ENCODE results near the gene HSD3B7.

HSD3B7 gene

GRCh38 chr16:30948667-30949649 lies 36.0 kb upstream of the HSD3B7 start, which contains the start of gene ORAI3:
ORAI3 (plus strand) TSS chr16:30949068; CDS start chr16:30949290, 222 bp downstream.
- H3K36me3 ChIP-seq (ENCODE audit: insufficient read depth, low read length): peaks cover 7% of the 10 kb centered on the region; the same call in 1 of the 2 replicates
- peaks cover 16% of the 10 kb centered on the region for H3K79me2 ChIP-seq (ENCODE audit: control insufficient read depth, insufficient read depth, low read length, unreplicated experiment)
- H3K27ac ChIP-seq (ENCODE audit: low read depth, low read length): peak within 1 kb of the TSS; percentile 71
- no peaks in the 10 kb centered on the region for H3K27me3 ChIP-seq (ENCODE audit: insufficient read depth, low read length)
- H3K4me1 ChIP-seq (ENCODE audit: control insufficient read depth, insufficient read depth, low read length, unreplicated experiment): peaks cover 22% of the 10 kb centered on the region
- peak within 1 kb of the TSS; percentile 64 for H2AFZ ChIP-seq (ENCODE audit: low read length, unreplicated experiment)
- H3K4me3 ChIP-seq (ENCODE audit: low read depth, low read length): peak within 1 kb of the TSS; percentile 93

DNA sequence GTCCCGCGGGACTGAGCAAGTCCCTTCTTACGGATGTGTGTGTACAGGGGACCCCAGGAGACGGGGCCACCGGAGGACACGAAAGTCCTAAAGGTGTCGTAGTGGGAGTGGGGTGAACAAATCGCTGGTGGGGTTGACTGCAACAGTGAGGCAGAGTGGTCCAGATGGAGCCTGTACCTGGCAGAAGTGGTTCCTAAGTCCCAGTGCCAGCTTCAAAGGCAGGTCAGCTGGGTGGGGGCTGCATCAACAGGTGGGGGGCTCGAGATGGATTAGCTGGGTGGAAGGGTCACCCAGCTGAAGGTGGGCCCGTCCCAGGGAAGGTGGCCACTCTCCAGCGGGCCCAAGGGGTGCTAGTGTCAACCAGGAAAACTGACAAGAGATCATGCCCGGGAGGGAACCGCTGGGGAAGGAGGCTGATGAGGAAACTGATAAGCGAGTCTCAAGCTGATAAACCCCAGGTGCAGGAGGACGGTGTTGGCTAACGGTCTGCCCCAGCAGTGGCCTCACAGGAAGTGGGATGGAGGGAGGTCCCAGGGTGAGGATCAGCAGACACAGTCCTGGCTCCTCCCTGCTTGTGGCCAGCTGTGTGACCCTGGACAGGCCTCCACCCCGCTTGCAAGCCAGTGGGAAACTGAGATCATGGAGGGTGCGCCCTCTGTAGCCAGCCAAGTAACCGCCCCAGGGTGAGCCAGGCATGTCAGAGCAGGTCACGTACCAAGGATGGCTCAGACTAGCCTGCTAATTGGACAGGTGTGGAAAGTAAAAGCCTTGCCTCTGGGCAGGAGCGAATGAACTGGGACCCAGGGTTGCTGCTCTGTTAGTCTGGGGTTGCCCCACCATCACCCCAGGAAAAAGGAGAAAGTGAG lies 35.1 kb upstream of the HSD3B7 start:
- Histone ChIP-seq H3K79me2 (ENCODE audit: control insufficient read depth, insufficient read depth, low read length, unreplicated experiment) (peaks cover 16% of the 10 kb centered on the region), H3K4me1 (ENCODE audit: control insufficient read depth, insufficient read depth, low read length, unreplicated experiment) (peaks cover 24% of the 10 kb centered on the region), H3K36me3 (ENCODE audit: insufficient read depth, low read length) (no peaks in the 10 kb centered on the region), H3K4me3 (ENCODE audit: low read depth, low read length) (peak overlapping the region; percentile 93), H3K27me3 (ENCODE audit: insufficient read depth, low read length) (no peaks in the 10 kb centered on the region), H2AFZ (ENCODE audit: low read length, unreplicated experiment) (no peak overlapping the region), H3K27ac (ENCODE audit: low read depth, low read length) (peak overlapping the region; percentile 69)

DNA sequence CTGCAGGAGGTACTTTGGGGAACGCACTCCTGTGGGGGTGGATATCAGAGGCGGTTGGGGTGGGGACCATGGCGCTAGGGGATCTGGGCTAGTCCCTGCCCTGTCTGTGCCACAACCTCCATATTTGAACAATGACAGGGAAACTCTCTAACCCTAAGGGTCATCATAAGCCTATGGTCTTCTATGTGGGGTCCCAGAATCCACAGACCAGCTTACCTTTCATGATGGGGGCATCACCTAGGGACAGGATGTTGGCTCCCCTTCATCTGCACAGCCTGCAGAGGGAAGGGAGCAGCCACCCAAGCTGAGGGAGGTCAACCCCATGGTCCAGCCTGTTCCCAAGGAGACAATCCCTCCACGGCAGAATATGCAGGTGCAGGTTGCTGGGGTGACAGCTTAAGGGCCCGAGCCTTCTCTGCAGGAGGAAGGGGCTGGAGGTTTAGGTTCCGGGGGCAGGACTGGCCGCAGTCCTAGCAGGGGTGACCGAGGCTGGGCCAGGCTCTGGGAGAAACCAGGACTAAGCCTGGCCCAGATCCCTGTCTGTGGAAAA lies 34.4 kb upstream of the HSD3B7 start:
- Histone ChIP-seq H3K27me3 (ENCODE audit: insufficient read depth, low read length) (no peaks in the 10 kb centered on the region), H3K36me3 (ENCODE audit: insufficient read depth, low read length) (no peaks in the 10 kb centered on the region), H3K4me3 (ENCODE audit: low read depth, low read length) (peak overlapping the region; percentile 93), H3K27ac (ENCODE audit: low read depth, low read length) (no peak overlapping the region), H3K4me1 (ENCODE audit: control insufficient read depth, insufficient read depth, low read length, unreplicated experiment) (peaks cover 24% of the 10 kb centered on the region), H2AFZ (ENCODE audit: low read length, unreplicated experiment) (no peak overlapping the region), H3K79me2 (ENCODE audit: control insufficient read depth, insufficient read depth, low read length, unreplicated experiment) (peaks cover 16% of the 10 kb centered on the region)

DNA sequence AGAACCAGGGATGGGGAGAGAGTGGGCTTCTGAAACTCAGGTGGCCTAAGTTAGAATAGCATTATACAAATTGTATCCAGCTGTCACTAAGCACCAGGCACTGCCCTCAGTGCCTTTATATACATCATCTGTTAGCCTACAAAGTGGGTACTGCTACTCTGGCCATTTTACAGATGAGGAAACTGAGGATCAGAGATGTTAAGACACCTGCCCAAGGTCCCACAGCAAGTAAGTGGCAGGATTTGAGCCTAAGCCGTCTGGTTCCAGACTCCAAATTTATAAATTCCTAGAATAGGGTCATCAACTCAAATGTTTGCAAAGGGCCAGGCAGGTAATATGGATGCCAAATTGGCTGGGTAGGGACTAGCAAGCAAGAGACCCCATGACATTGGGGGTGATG lies 33.8 kb upstream of the HSD3B7 start:
- no peaks in the 10 kb centered on the region for H3K36me3 ChIP-seq (ENCODE audit: insufficient read depth, low read length)
- H3K4me3 ChIP-seq (ENCODE audit: low read depth, low read length): no peak overlapping the region
- peaks cover 24% of the 10 kb centered on the region for H3K4me1 ChIP-seq (ENCODE audit: control insufficient read depth, insufficient read depth, low read length, unreplicated experiment)
- H3K27ac ChIP-seq (ENCODE audit: low read depth, low read length): no peak overlapping the region
- H2AFZ ChIP-seq (ENCODE audit: low read length, unreplicated experiment): no peak overlapping the region
- H3K27me3 ChIP-seq (ENCODE audit: insufficient read depth, low read length): no peaks in the 10 kb centered on the region
- H3K79me2 ChIP-seq (ENCODE audit: control insufficient read depth, insufficient read depth, low read length, unreplicated experiment): peaks cover 16% of the 10 kb centered on the region

DNA sequence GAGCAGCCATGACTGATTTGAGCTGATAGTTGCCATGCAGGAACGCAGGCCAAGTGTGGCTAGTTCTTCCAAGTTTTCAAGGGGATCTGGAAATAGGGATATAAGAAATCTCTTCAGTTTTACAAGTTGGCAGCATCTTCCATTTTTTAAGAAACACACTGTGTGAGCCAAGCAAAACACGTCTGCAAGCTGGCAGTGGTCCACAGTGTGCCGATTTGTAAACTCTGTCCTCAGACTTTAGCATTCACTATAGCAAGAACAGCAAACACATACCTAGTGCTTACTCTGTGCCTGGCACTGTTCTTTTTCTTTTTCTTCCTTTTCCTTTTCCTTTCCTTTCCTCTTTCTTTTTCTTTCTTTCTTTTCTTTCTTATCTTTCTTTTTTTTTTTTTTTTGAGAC lies 33.3 kb upstream of the HSD3B7 start:
- Histone ChIP-seq H3K4me1 (ENCODE audit: control insufficient read depth, insufficient read depth, low read length, unreplicated experiment) (peaks cover 24% of the 10 kb centered on the region), H3K27me3 (ENCODE audit: insufficient read depth, low read length) (no peaks in the 10 kb centered on the region)

DNA sequence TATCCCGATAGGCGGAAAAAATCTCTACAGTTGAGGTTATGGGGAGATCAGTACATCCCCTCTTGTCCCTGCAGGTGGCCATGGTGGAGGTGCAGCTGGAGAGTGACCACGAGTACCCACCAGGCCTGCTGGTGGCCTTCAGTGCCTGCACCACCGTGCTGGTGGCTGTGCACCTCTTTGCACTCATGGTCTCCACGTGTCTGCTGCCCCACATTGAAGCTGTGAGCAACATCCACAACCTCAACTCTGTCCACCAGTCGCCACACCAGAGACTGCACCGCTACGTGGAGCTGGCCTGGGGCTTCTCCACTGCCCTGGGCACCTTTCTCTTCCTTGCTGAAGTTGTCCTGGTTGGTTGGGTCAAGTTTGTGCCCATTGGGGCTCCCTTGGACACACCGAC lies 31.9 kb upstream of the HSD3B7 start:
- H3K4me3 ChIP-seq (ENCODE audit: low read depth, low read length): no peak overlapping the region
- H3K4me1 ChIP-seq (ENCODE audit: control insufficient read depth, insufficient read depth, low read length, unreplicated experiment): peaks cover 24% of the 10 kb centered on the region
- H2AFZ ChIP-seq (ENCODE audit: low read length, unreplicated experiment): no peak overlapping the region
- no peak overlapping the region for H3K27ac ChIP-seq (ENCODE audit: low read depth, low read length)
- H3K79me2 ChIP-seq (ENCODE audit: control insufficient read depth, insufficient read depth, low read length, unreplicated experiment): peaks cover 16% of the 10 kb centered on the region
- no peaks in the 10 kb centered on the region for H3K27me3 ChIP-seq (ENCODE audit: insufficient read depth, low read length)
- no peaks in the 10 kb centered on the region for H3K36me3 ChIP-seq (ENCODE audit: insufficient read depth, low read length)

More for the DNA sequence above, 33.3 kb upstream of the HSD3B7 start:
- Histone ChIP-seq H3K4me3 (ENCODE audit: low read depth, low read length) (no peak overlapping the region), H3K36me3 (ENCODE audit: insufficient read depth, low read length) (no peaks in the 10 kb centered on the region), H3K79me2 (ENCODE audit: control insufficient read depth, insufficient read depth, low read length, unreplicated experiment) (peaks cover 16% of the 10 kb centered on the region), H3K27ac (ENCODE audit: low read depth, low read length) (no peak overlapping the region), H2AFZ (ENCODE audit: low read length, unreplicated experiment) (no peak overlapping the region)

GRCh38 chr16:30953511-30954124 lies 31.4 kb upstream of the HSD3B7 start:
- H3K27me3 ChIP-seq (ENCODE audit: insufficient read depth, low read length): no peaks in the 10 kb centered on the region
- peaks cover 25% of the 10 kb centered on the region for H3K4me1 ChIP-seq (ENCODE audit: control insufficient read depth, insufficient read depth, low read length, unreplicated experiment)
- no peak overlapping the region for H3K4me3 ChIP-seq (ENCODE audit: low read depth, low read length)
- peaks cover 19% of the 10 kb centered on the region for H3K79me2 ChIP-seq (ENCODE audit: control insufficient read depth, insufficient read depth, low read length, unreplicated experiment)
- H3K36me3 ChIP-seq (ENCODE audit: insufficient read depth, low read length): no peaks in the 10 kb centered on the region
- no peak overlapping the region for H3K27ac ChIP-seq (ENCODE audit: low read depth, low read length)
- no peak overlapping the region for H2AFZ ChIP-seq (ENCODE audit: low read length, unreplicated experiment)

GRCh38 chr16:30954993-30955392 lies 30.0 kb upstream of the HSD3B7 start:
- H3K27ac ChIP-seq (ENCODE audit: low read depth, low read length): no peak overlapping the region
- peaks cover under 1% of the 10 kb centered on the region; the same call in 1 of the 2 replicates for H3K36me3 ChIP-seq (ENCODE audit: insufficient read depth, low read length)
- no peaks in the 10 kb centered on the region for H3K27me3 ChIP-seq (ENCODE audit: insufficient read depth, low read length)
- peaks cover 33% of the 10 kb centered on the region for H3K4me1 ChIP-seq (ENCODE audit: control insufficient read depth, insufficient read depth, low read length, unreplicated experiment)
- H3K4me3 ChIP-seq (ENCODE audit: low read depth, low read length): no peak overlapping the region
- H3K79me2 ChIP-seq (ENCODE audit: control insufficient read depth, insufficient read depth, low read length, unreplicated experiment): peaks cover 22% of the 10 kb centered on the region
- no peak overlapping the region for H2AFZ ChIP-seq (ENCODE audit: low read length, unreplicated experiment)

GRCh38 chr16:30956601-30957455 lies 28.2 kb upstream of the HSD3B7 start:
- peaks cover 21% of the 10 kb centered on the region for H3K4me1 ChIP-seq (ENCODE audit: control insufficient read depth, insufficient read depth, low read length, unreplicated experiment)
- H3K27ac ChIP-seq (ENCODE audit: low read depth, low read length): peak overlapping the region; percentile 96
- H3K27me3 ChIP-seq (ENCODE audit: insufficient read depth, low read length): no peaks in the 10 kb centered on the region
- H2AFZ ChIP-seq (ENCODE audit: low read length, unreplicated experiment): peak overlapping the region; percentile 97
- peaks cover 15% of the 10 kb centered on the region for H3K79me2 ChIP-seq (ENCODE audit: control insufficient read depth, insufficient read depth, low read length, unreplicated experiment)
- peak overlapping the region; percentile 93 for H3K4me3 ChIP-seq (ENCODE audit: low read depth, low read length)
- peaks cover 15% of the 10 kb centered on the region; the same call in 1 of the 2 replicates for H3K36me3 ChIP-seq (ENCODE audit: insufficient read depth, low read length)

Data from ACC112 (cell line).